ENCODE data around the gene PDZD2.
"Not testable (repeated sequence)": the region's sequence is repeated elsewhere in the genome, so short reads cannot be mapped to it uniquely, and the experiment has no call there.

PDZD2 gene

GRCh38 chr5:31999470-31999869, 360.5 kb downstream of the PDZD2 start:
- no peak for DNase-seq (ENCODE audit: low read depth in 1 of 2, low spot score in 1 of 2)

GRCh38 chr5:32000731-32001130, 361.8 kb downstream of the PDZD2 start:
- DNase-seq (ENCODE audit: low read depth in 1 of 2, low spot score in 1 of 2) = no peak

DNA sequence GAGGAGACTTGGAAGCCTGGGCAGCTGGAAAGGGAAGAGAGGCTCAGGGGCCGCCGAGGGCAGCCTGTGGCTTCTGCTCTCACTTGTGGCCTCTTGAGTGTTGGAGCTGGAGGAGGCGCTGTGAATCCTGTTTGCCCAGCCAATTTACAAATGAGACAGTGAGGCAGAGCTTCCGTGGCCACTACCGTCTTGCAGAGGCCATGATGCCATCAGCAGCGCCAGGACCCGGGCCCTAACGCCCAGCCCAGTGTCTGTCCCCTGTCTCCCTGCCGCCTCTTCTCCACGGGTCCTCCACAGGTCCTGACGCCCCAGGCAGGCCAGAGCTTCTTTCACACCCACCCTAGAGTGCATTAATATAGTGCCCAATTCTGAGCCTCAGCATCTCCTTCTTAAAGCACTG, 362.4 kb downstream of the PDZD2 start:
- no peak for DNase-seq (ENCODE audit: low read depth in 1 of 2, low spot score in 1 of 2)

DNA sequence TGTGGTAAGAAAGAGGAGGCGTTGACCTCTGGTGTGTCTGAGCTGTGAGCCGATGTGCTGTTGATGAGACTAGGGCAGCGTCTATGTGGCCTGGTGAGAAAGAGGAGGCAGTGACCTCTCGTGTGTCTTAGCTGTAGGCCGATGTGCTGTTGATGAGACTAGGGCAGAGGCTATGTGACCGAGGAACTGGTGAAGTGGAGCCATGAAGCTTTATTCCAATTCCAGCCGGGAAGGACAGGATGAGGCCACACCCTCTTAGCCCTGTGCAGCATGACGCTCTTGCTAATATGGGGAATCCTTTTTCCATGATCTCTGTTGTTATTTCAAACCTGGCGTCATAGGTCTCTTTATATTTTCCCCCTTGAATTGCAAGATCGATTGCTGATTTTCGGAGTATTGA, 362.8 kb downstream of the PDZD2 start:
- no peak for DNase-seq (ENCODE audit: low read depth in 1 of 2, low spot score in 1 of 2)

DNA sequence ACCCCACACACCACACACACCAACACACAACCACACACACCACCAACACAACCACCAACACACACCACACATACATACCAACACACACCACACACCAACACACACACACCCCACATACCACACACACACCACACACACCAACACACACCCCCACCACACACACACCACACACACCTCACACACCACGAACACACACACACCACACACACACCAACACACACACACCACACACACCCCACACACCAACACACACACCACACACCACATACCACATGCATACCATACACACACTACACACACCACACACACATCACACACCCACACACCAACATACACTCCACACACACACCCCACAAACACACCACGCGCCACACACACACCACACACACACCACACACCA, 363.8 kb downstream of the PDZD2 start:
- no peak for DNase-seq (ENCODE audit: low read depth in 1 of 2, low spot score in 1 of 2)

DNA sequence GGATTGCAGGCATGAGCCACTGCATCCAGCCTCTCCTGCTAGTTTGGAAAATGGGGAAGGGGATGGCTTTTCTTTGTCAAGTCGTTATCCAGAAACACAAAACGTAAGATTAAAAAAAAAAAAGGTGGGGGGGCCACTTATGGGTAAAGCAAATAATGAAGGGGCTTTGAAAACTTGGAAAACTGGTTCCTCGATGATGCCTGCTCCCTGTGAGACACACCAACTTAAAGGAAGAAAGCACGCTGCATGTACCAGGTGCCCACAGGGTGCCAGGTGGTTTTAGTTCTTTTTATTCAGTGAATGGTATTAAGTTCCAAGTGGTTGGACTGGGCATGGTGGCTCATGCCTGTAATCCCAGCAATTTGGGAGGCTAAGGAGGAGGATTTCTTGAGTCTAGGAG, 365.1 kb downstream of the PDZD2 start:
- DNase-seq (ENCODE audit: low read depth in 1 of 2, low spot score in 1 of 2) = no peak

DNA sequence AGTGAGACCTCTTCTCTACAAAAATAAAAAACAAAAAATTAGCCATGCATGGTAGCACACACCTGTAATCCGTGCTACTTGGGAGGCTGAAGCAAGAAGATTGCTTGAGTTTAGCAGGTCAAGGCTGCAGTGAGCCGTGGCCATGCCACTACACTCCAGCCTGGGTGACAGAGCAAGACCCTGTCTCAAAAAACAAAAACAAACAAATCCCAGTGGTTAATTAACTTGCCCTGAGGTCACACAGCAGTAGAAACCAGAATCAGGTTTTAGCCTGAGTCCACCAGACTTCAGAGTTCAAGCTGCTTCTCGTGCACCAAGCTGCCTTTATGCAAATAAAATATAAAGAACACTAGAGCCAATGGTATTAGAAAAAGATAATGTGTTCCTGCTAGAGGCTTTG, 365.5 kb downstream of the PDZD2 start:
- no peak for DNase-seq (ENCODE audit: low read depth in 1 of 2, low spot score in 1 of 2)

DNA sequence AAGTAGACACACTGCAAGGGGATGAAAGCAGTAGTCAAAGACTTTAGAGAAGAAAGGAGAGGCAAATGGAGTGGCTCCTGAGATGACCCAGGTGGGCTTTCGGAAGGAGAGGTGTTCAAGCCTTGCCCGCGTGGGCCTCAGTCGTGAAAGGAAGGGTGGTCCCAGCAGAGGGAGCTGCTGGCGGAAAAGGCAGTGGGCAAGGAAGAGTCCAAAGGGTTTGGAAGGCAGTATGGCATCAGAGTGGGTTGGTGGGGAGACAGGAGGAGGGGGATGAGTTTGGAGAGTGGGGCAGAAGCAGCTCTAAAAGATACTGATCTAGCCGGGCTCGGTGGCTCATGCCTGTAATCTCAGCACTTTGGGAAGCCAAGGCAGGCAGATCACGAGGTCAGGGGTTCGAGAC, 369.8 kb downstream of the PDZD2 start:
- DNase-seq (ENCODE audit: low read depth in 1 of 2, low spot score in 1 of 2) = no peak

DNA sequence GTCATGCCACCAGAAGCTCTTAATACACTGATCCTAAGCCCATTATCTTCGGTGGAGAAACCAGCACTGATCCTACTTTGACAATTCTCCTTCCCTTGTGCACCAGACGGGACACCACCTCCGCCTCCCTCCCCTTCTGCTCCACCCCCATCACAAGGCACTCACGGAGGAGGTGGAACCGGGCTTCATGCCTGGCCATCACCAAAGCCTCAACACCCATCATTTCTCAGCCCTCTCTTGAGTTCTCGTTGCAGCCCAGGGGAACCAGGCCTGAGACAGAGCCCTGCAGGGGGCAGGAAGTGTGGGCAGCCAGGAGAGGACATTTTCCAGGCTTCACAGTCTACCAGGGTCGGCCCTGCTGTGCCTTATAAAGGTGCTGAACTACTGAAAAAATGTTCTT, 374.7 kb downstream of the PDZD2 start:
- DNase-seq (ENCODE audit: low read depth in 1 of 2, low spot score in 1 of 2) = no peak

DNA sequence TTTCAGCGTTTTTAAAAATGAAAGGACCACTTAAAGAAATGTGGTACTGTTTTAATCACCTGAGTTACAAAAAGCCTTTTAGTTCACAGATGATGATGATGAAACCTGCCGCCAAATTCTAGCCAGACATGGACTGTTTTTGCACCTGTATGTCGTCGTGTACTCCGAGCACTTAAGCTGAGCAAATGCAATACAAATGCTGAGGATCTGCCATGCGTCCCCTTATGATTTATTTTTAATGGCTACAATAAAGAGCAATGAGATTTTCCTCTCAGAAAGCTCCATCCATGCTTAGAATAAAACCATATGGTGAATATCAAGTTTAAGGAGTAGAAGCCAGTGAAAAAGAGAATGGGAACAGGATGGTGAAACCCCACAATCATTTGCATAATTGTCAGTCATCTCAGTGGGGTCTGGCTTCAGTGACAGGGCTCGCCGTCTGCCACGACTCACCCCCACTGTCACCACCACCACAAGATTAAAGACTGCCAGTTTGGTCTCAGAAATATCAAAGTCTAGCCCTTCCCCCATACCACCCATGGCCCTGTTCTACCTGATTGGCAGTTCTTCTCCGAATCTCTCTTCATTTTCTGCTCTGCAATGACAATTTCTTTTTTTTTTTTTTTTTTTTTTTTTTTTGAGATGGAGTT, 375.3 kb downstream of the PDZD2 start:
- no peak for DNase-seq (ENCODE audit: low read depth in 1 of 2, low spot score in 1 of 2)

DNA sequence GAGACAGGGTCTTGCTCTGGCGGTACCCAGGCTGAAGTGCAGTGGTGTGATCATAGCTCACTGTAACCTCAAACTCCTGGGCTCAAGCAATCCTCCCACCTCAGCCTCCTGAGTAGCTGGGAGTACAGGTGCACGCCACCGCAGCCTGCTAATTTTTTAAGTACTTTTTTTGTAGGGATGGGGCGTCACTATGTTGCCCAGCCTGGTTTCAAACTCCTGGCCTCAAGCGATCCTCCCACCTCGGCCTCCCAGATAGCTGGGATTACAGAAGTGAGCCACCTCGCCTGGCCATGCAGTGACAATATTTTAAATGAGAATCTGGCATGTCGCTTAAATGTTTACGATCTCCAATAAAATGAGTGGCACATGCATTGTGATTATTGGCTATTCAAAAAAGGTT, 376.3 kb downstream of the PDZD2 start:
- DNase-seq (ENCODE audit: low read depth in 1 of 2, low spot score in 1 of 2) = not testable (repeated sequence)

- no peak for DNase-seq (ENCODE audit: low read depth in 1 of 2, low spot score in 1 of 2)
These were observed 378.9 kb downstream of the PDZD2 start for GRCh38 chr5:32017692-32018367.

DNA sequence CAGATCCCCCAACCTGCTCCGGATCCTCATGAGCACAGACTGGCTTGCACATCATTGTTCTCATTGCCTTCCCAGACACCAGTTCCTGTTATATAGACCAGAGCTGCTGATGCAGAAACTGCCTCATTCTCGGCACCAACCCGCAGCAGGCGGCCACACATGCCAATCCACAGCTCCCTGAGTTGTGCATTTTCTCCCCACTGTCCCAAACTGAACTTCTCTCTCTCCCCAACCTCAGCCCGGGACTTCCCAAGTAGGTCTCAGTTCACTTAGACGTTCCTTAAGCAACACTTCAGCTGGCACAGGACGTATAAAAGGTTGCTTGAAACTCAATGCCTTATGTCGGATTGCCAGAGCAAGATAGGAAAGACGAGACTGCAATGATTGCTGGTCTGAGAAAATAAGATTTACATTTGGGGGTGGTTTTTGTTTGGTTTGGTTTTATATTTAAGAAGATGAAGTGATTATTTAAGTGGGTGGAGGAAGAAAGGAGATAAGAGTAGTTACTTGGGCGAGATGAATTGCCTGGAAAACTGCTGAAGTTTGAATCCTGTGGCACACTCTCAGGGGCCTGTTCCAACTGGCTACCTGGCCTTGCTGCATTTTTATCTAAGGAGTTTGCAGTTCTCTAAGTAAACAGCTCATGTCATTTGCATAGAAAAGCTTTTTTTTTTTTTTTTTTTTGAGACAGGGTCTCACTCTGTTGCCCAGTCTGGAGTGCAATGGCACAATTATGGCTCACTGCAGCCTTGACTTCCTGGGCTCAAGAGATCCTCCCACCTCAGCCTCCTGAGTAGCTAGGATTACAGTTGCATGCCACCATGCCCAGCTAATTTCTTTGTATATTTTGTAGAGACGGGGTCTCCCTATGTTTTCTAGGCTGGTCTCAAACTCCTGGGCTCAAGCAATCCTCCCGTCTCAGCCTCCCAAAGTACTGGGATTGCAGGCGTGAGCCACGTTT, 379.8 kb downstream of the PDZD2 start:
- DNase-seq (ENCODE audit: low read depth in 1 of 2, low spot score in 1 of 2) = no peak

GRCh38 chr5:32020271-32020670, 381.3 kb downstream of the PDZD2 start:
- no peak for DNase-seq (ENCODE audit: low read depth in 1 of 2, low spot score in 1 of 2)

- DNase-seq (ENCODE audit: low read depth in 1 of 2, low spot score in 1 of 2) = no peak
These were observed 382.0 kb downstream of the PDZD2 start for GRCh38 chr5:32020946-32021345.

GRCh38 chr5:32021771-32022170, 382.8 kb downstream of the PDZD2 start:
- DNase-seq (ENCODE audit: low read depth in 1 of 2, low spot score in 1 of 2) = no peak

GRCh38 chr5:32022638-32023037, 383.7 kb downstream of the PDZD2 start:
- DNase-seq (ENCODE audit: low read depth in 1 of 2, low spot score in 1 of 2) = no peak

GRCh38 chr5:32023816-32024215, 384.9 kb downstream of the PDZD2 start:
- no peak for DNase-seq (ENCODE audit: low read depth in 1 of 2, low spot score in 1 of 2)

DNA sequence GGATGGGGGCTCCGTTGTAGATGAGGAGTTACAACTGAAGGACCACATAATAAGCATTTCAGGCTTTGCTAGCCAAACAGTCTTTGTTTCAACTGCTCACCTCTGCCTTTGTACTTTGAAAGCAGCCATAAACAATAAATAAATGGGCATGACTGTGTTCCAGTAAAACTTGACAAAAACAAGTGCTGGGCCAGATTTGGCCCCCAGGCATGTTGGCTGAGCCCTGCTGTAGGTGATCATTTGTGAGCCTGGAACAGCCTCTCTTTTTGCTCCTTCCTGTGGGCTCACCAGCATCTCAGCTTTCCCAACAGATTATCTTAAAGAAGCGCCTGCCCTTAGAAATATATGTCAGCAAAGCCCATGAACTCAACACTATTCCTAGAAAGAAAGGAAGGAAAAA, 385.8 kb downstream of the PDZD2 start:
- no peak for DNase-seq (ENCODE audit: low read depth in 1 of 2, low spot score in 1 of 2)

GRCh38 chr5:32027093-32027716, 388.3 kb downstream of the PDZD2 start:
- no peak for DNase-seq (ENCODE audit: low read depth in 1 of 2, low spot score in 1 of 2)

- DNase-seq (ENCODE audit: low read depth in 1 of 2, low spot score in 1 of 2) = no peak
These were observed 389.0 kb downstream of the PDZD2 start for GRCh38 chr5:32027717-32028458.
